Activated CD8-positive, alpha-beta memory T cell treated with anti-CD3 and anti-CD28 coated beads for 48 hours (primary cell): Measurements from ENCODE around the gene CGB5.
A peak's percentile ranks its signal among the peaks of the same experiment; 100 is the strongest.

Experiments
- DNase-seq, 3 experiments: peaks; one replicate each; pipeline ENCODE4 v3.0.0-alpha.2; 2020; ENCODE audit warnings: low read depth in 2 of 3, low spot score in 2 of 3

Gene CGB5

DNA sequence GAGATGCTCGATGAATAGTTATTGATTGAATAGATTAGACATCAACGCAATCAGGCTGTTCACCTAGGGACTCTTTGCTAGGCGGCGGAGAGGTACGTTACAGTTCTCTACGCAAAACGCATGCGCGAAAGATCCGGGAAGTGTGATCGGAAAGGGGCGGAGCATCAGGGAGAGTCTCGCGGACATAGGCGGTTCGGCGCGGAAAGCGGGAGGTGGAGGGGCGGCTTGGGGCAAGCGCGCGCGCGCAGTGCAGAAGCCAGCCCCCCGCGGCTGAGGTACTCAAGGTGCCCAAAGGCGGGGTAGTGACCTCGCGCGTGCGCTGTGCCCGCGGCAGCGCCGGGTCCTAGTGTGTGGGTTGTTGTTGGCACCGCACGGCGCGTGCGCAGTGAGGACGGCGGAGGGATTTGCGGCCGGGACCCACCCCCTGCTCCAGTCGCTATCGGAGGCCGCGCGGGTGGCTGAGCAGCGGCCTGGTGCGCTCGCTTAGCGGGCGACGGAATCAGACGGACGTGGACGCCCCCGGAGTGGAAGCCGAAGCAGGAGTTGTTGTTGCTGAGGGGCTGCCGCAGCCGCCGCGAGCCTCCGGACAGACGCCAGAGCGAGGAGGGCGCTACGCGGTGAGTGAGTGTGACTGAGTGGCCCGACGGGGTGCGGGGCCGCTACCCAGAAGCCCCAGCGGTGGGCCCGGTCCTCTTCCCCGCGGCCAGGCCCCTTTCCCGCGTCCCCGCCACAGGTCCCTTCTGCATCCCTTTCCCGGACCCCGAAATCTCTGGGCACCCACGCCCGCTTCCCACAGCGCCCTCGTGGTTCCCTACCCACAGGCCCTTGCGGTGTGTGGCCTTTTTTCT lies 41.6 kb downstream of the CGB5 start, which contains the start of gene SNRNP70:
Gene SNRNP70 (plus strand): TSS at position 432 of the 848 bp plus-strand sequence. CDS start 964 bp downstream, outside the sequence.
- peak; percentile 93 to 99 (median 97) for DNase-seq

DNA sequence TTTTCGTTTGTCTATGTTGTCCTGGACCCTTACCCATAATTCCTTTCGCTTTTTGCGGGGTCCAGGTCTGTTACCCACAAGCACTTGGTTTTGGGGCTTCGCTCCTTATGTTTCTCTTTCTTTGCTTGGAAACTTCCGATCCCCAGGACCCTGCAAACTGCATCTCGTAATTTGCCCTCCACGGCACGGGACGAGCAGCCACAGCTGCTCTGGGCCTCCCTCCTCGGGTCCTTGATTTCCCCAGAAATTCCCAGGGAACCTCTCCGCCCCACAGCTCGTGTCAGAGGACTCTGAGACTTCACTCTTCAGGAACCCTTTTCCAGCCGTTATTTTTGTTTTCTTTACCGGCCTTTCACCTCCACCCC lies 42.2 kb downstream of the CGB5 start:
- no peak for DNase-seq

- no peak for DNase-seq
Observed at GRCh38 chr19:49086296-49086695, 42.6 kb downstream of the CGB5 start.

GRCh38 chr19:49091391-49092038 lies 47.9 kb downstream of the CGB5 start:
- DNase-seq, result no peak

DNA sequence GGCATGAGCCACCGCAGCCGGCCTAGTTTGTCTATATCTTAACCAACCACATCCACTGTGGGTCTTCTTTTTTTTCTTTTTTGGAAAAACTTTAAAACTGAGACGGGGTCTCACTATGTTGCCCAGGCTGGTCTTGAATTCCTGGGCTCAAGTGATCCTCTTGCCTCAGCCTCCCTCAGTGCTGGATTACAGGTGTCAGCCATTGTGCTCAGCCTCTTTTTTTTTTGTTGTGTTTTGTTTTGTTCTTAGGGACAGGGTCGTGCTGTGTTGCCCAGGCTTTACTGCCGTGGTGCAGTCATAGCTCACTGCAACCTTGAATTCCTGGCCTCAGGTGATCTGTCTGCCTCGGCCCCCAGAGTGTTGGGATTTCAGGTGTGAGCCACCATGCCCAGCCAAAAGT lies 49.0 kb downstream of the CGB5 start:
- DNase-seq, result no peak
